Gastrocnemius medialis (tissue), 4 donors: ENCODE measurements around the gene PER3.

Source experiments
- POLR2A ChIP-seq, 2 donors: fragments of 450-650 bp; IDR thresholded peaks; one replicate each; pipeline ENCODE4 v1.6.1; 2017; ENCODE audit warnings: antibody characterized with exemption in 2 of 2, mild to moderate bottlenecking in 2 of 2, moderate library complexity in 2 of 2
- TF ChIP-seq, protein P1 (sequence below), 5 experiments: fragments of 450-650 bp in 3 of 5; fragments of 200-600 bp in 2 of 5; sonication (generic) in 2 of 5; IDR thresholded peaks in 4 of 5; conservative IDR thresholded peaks in 1 of 5; 1 replicate in 4 of 5; 2 replicates in 1 of 5; pipeline ENCODE4 v1.5.1; 2016 to 2019; ENCODE audit warnings: antibody characterized with exemption in 5 of 5, mild to moderate bottlenecking in 3 of 5, moderate library complexity in 3 of 5

DNA sequence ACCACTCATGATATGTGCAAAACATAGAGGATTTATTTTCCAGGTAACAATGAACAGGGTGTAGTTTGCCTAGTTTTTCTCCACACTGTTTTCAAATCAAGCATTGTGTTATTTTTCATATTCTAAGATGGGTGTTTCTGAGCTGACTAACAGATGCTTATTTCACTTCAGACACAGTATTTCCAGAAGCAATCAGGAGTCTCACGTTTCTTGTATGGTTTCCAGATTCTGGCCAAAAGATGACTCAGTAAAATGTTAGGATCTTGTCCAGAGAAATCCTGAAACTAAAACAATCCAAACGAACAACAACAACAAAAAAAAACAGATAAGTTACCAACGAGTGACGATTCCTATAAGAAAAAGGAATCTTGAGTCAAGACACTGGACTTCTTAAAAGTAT, 63.5 kb downstream of the PER3 start:
- TF ChIP-seq, protein P1, sequence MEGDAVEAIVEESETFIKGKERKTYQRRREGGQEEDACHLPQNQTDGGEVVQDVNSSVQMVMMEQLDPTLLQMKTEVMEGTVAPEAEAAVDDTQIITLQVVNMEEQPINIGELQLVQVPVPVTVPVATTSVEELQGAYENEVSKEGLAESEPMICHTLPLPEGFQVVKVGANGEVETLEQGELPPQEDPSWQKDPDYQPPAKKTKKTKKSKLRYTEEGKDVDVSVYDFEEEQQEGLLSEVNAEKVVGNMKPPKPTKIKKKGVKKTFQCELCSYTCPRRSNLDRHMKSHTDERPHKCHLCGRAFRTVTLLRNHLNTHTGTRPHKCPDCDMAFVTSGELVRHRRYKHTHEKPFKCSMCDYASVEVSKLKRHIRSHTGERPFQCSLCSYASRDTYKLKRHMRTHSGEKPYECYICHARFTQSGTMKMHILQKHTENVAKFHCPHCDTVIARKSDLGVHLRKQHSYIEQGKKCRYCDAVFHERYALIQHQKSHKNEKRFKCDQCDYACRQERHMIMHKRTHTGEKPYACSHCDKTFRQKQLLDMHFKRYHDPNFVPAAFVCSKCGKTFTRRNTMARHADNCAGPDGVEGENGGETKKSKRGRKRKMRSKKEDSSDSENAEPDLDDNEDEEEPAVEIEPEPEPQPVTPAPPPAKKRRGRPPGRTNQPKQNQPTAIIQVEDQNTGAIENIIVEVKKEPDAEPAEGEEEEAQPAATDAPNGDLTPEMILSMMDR (IDR thresholded peaks at IDR 0.05 in 4 of 5, conservative IDR thresholded peaks at IDR 0.05 in 1 of 5), result no peak
- TF ChIP-seq POLR2A (IDR thresholded peaks at IDR 0.05), result no peak
